HEK293T (cell line): ENCODE measurements around the gene FAAP24.
"Not testable (repeated sequence)": the region's sequence is repeated elsewhere in the genome, so short reads cannot be mapped to it uniquely, and the experiment has no call there.

ENCODE experiments used
- ARNT ChIP-seq: fragments of 450-650 bp; IDR thresholded peaks from 2 replicates; pipeline ENCODE4 v1.6.1; 2017; ENCODE audit warnings: mild to moderate bottlenecking
- BHLHE40 ChIP-seq: fragments of 450-650 bp; IDR thresholded peaks from 2 replicates; pipeline ENCODE4 v1.6.1; 2016; ENCODE audit warnings: mild to moderate bottlenecking, moderate library complexity, borderline replicate concordance
- CTBP1 ChIP-seq: fragments of 450-650 bp; IDR thresholded peaks from 2 replicates; pipeline ENCODE4 v1.6.1; 2016; ENCODE audit warnings: borderline replicate concordance
- ELF4 ChIP-seq: fragments of 450-650 bp; IDR thresholded peaks from 2 replicates; pipeline ENCODE4 v1.6.1; 2017; ENCODE audit warnings: antibody characterized with exemption
- FOXA1 ChIP-seq: fragments of 450-650 bp; IDR thresholded peaks from 2 replicates; pipeline ENCODE4 v1.6.1; 2016; ENCODE audit warnings: mild to moderate bottlenecking
- FOXM1 ChIP-seq: fragments of 450-650 bp; IDR thresholded peaks from 2 replicates; pipeline ENCODE4 v1.6.1; 2017; ENCODE audit warnings: mild to moderate bottlenecking, borderline replicate concordance
- HDGF ChIP-seq: fragments of 450-650 bp; IDR thresholded peaks from 2 replicates; pipeline ENCODE4 v1.6.1; 2017; ENCODE audit warnings: antibody characterized with exemption, borderline replicate concordance
- LEF1 ChIP-seq: fragments of 450-650 bp; IDR thresholded peaks from 2 replicates; pipeline ENCODE4 v1.6.1; 2017; ENCODE audit warnings: mild to moderate bottlenecking, borderline replicate concordance
- NFRKB ChIP-seq: fragments of 450-650 bp; IDR thresholded peaks from 2 replicates; pipeline ENCODE4 v1.6.1; 2016; ENCODE audit warnings: mild to moderate bottlenecking, moderate library complexity
- PKNOX1 ChIP-seq: fragments of 450-650 bp; IDR thresholded peaks from 2 replicates; pipeline ENCODE4 v1.6.1; 2016
- SP1 ChIP-seq: fragments of 450-650 bp; IDR thresholded peaks from 2 replicates; pipeline ENCODE4 v1.6.1; 2017
- SUZ12 ChIP-seq: fragments of 450-650 bp; IDR thresholded peaks from 2 replicates; pipeline ENCODE4 v1.6.1; 2016; ENCODE audit warnings: mild to moderate bottlenecking

GRCh38 chr19:32941273-32941672, 30.8 kb upstream of the FAAP24 start:
- TF ChIP-seq SUZ12, FOXA1, ARNT, SP1, BHLHE40, FOXM1, NFRKB, LEF1, PKNOX1, ELF4, HDGF, CTBP1: not testable (repeated sequence)
